Gastrocnemius medialis (tissue), 4 donors: ENCODE measurements around the gene PLCB1.

Experiments used
- POLR2A ChIP-seq, 2 donors: fragments of 450-650 bp; IDR thresholded peaks; one replicate each; pipeline ENCODE4 v1.6.1; 2017; ENCODE audit warnings: antibody characterized with exemption in 2 of 2, mild to moderate bottlenecking in 2 of 2, moderate library complexity in 2 of 2
- TF ChIP-seq, protein P1 (sequence below), 5 experiments: fragments of 450-650 bp in 3 of 5; fragments of 200-600 bp in 2 of 5; sonication (generic) in 2 of 5; IDR thresholded peaks in 4 of 5; conservative IDR thresholded peaks in 1 of 5; 1 replicate in 4 of 5; 2 replicates in 1 of 5; pipeline ENCODE4 v1.5.1; 2016 to 2019; ENCODE audit warnings: antibody characterized with exemption in 5 of 5, mild to moderate bottlenecking in 3 of 5, moderate library complexity in 3 of 5

DNA sequence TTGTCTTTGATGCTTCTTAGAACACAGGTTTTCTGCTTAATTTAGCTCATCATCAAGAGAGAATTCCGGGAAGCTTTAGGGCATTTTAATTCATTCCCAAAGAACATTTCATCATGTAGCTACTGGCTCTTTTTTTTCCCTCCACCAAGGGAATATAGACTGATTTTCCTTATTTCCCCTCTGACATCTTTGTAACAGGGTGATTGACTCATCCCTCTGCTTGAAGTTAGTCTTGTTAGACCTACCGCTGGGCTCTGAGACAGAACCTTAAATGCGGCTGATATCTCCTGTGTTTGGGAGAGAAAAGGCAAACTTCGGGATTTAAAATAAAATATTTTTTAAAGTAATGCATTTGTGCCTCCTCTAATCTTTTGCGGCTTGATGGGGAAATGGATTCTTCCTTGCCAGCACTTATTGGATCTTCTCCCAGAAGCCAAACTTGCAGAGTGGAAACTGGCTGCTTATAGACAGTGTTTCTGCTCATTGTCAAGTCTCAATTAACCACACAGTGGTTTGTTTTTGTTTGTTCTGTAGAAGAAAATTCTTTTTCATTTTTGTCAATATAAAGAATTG is 664.1 kb downstream of the PLCB1 start:
- no peak for TF ChIP-seq POLR2A (IDR thresholded peaks at IDR 0.05)
- TF ChIP-seq, protein P1, sequence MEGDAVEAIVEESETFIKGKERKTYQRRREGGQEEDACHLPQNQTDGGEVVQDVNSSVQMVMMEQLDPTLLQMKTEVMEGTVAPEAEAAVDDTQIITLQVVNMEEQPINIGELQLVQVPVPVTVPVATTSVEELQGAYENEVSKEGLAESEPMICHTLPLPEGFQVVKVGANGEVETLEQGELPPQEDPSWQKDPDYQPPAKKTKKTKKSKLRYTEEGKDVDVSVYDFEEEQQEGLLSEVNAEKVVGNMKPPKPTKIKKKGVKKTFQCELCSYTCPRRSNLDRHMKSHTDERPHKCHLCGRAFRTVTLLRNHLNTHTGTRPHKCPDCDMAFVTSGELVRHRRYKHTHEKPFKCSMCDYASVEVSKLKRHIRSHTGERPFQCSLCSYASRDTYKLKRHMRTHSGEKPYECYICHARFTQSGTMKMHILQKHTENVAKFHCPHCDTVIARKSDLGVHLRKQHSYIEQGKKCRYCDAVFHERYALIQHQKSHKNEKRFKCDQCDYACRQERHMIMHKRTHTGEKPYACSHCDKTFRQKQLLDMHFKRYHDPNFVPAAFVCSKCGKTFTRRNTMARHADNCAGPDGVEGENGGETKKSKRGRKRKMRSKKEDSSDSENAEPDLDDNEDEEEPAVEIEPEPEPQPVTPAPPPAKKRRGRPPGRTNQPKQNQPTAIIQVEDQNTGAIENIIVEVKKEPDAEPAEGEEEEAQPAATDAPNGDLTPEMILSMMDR (IDR thresholded peaks at IDR 0.05 in 4 of 5, conservative IDR thresholded peaks at IDR 0.05 in 1 of 5): no peak
